ENCODE results near the gene ZRANB3. TPM values are rescaled to one million over a fixed set of nuclear protein-coding genes. Genes with fewer than 3 reads are reported as not detected.

The ZRANB3 gene
- total and polyA plus RNA-seq, 2 donors (not counting 3 experiments of a cell fraction or from before 2014, with no cell fraction given), result 2.2 to 6.0 TPM

DNA sequence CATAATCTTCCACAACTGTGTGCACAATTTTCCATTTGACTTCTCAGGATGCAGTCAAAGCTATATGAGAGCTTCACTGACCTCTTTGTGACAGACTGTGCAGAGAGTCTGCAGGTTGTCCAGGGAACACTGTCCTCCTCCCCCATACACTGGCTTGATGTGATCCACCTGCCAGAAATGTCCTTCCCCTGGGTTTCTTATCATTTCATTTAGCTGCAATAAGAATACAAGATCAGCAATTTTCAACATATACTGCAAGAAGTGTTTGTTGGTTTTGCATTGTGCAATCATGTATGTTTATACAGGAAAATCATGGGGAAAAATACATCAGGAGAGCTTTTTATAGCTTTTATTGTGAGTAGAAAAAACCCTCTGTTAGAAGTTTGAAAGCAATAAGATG is 328.3 kb downstream of the ZRANB3 start:
- no TSS peak for BruUV-seq (replicated peaks)
- H3K27ac ChIP-seq (ENCODE audit: insufficient read depth, low read depth, low read length), result no peak overlapping the region
- TF ChIP-seq MYC (IDR thresholded peaks at IDR 0.05; ENCODE audit: low read depth, low read length), result no peak
- no peak for TF ChIP-seq GATA2 (IDR thresholded peaks at IDR 0.05; ENCODE audit: insufficient read depth, insufficient read length, low read depth, low read length)
- TF ChIP-seq FOS (IDR thresholded peaks at IDR 0.05; ENCODE audit: borderline replicate concordance, insufficient read depth, low read length), result no peak
- no peak for TF ChIP-seq MAX (IDR thresholded peaks at IDR 0.05; ENCODE audit: insufficient read depth, insufficient read length)
- TF ChIP-seq POLR2AphosphoS5 (IDR thresholded peaks at IDR 0.05; ENCODE audit: insufficient read depth, low read depth, low read length), result no peak
- TF ChIP-seq POLR2A (IDR thresholded peaks at IDR 0.05; ENCODE audit: low read depth, low read length), result no peak
- no peak for TF ChIP-seq EZH2 (IDR thresholded peaks at IDR 0.05; ENCODE audit: borderline replicate concordance, low read depth, low read length, severe bottlenecking)
- TF ChIP-seq CTCF (IDR thresholded peaks at IDR 0.05; ENCODE audit: extremely low read depth in 1 of 2, insufficient read depth in 1 of 2, low read depth in 1 of 2, low read length in 2 of 2), result no peak
- TF ChIP-seq JUN (IDR thresholded peaks at IDR 0.05; ENCODE audit: borderline replicate concordance, insufficient read depth, insufficient read length, low read depth), result no peak
- no peak overlapping the region for H2AFZ ChIP-seq (ENCODE audit: low read depth, low read length)
- H3K4me1 ChIP-seq (ENCODE audit: control insufficient read depth, extremely low read depth, insufficient read depth, low read length), result no peaks in the 10 kb centered on the region
- no peak overlapping the region for H3K4me3 ChIP-seq (replicated peaks in 1 of 3; ENCODE audit: insufficient read depth in 1 of 3, low read depth in 1 of 3, low read length in 3 of 3)
- H3K9me3 ChIP-seq (replicated peaks; ENCODE audit: control insufficient read depth, insufficient read depth, low read length), result no peaks in the 10 kb centered on the region
- FAIRE-seq (no peak), DNase-seq (ENCODE audit: low read depth, low spot score) (no peak)
- H3K9ac ChIP-seq (replicated peaks; ENCODE audit: extremely low read depth, insufficient read depth, low read length), result no peak overlapping the region
- ChIA-PET CTCF (interaction anchor here (0.7 to 1.1 kb wide), 2 partner anchors 11 to 589 kb away, joined by 3 read pairs; no protein-coding TSS in a partner anchor), POLR2A (no interaction called here)
- no peaks in the 10 kb centered on the region for H3K79me2 ChIP-seq (ENCODE audit: control insufficient read depth, insufficient read depth, low read length)
- no peaks in the 10 kb centered on the region for H3K27me3 ChIP-seq (ENCODE audit: control insufficient read depth in 2 of 2, insufficient read depth in 2 of 2, low read length in 2 of 2)
- dilution Hi-C loops (cut with MboI; ENCODE audit: extremely low pct_ligation_motif_present, low sequenced_read_pairs), result no loop called here
- no peaks in the 10 kb centered on the region for H3K9me1 ChIP-seq (replicated peaks; ENCODE audit: control insufficient read depth, extremely low read depth, insufficient read depth, low read length)
- intact Hi-C loops (cut with micrococcal nuclease), result no loop called here
- no peak overlapping the region for H3K4me2 ChIP-seq (ENCODE audit: insufficient read depth, low read length)
- H3K36me3 ChIP-seq (ENCODE audit: control insufficient read depth in 2 of 2, extremely low read depth in 1 of 2, insufficient read depth in 2 of 2, low read length in 2 of 2), result no peaks in the 10 kb centered on the region
- no peaks in the 10 kb centered on the region for H4K20me1 ChIP-seq (replicated peaks; ENCODE audit: control insufficient read depth, extremely low read depth, insufficient read depth, low read length)

Data from endothelial cell of umbilical vein (primary cell).